ENCODE data around the gene AADACL4. TPM values are rescaled to one million over a fixed set of nuclear protein-coding genes. Genes with fewer than 3 reads are reported as not detected.

AADACL4 gene
- total and polyA plus RNA-seq, 10 of the 15 experiments (the other 5 are each of a cell fraction or from before 2014, with no cell fraction given) = not detected

DNA sequence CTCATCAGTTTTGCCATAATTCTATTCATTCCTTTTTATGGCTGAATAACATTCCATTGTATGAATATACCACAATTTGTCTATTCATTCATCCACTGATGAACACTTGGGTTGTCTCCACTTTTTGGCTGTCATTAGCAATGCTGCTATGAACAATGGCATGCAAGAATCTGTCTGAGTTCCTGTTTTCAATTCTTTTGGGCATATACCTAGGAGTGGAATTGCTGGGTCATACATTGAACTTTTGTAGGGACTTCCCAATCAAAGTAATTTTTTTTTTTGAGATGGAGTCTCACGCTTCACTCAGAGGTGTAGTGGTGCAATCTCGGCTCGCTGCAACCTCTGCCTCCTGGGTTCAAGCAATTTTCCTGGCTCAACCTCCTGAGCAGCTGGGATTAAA, 34.9 kb downstream of the AADACL4 start:
- no peak overlapping the region for H3K4me3 ChIP-seq
- BruUV-seq (replicated peaks) = no TSS peak
- CTCF ChIA-PET = no interaction called here
- no peak overlapping the region for H3K9ac ChIP-seq (ENCODE audit: control insufficient read depth, insufficient read depth, low read length)
- no peaks in the 10 kb centered on the region for H3K4me1 ChIP-seq (ENCODE audit: control insufficient read depth, insufficient read depth, low read length)
- H3K79me2 ChIP-seq (ENCODE audit: control insufficient read depth, insufficient read depth, low read length) = no peaks in the 10 kb centered on the region
- FAIRE-seq (no peak), ATAC-seq (no peak), DNase-seq (ENCODE audit: low read depth, low spot score) (no peak)
- H4K20me1 ChIP-seq (ENCODE audit: control insufficient read depth, insufficient read depth) = no peaks in the 10 kb centered on the region
- WGBS (ENCODE audit: insufficient coverage, insufficient replicate concordance, low lambda C conversion rate, missing lambda C conversion rate) = 30% methylated on average over 3 of the region's 3 CpGs
- H2AFZ ChIP-seq (ENCODE audit: control insufficient read depth, low read depth, low read length) = no peak overlapping the region
- SMC1A ChIA-PET (ENCODE audit: uncharacterized antibody, unreplicated experiment) = no interaction called here
- no peaks in the 10 kb centered on the region for H3K36me3 ChIP-seq (ENCODE audit: control insufficient read depth in 2 of 2, insufficient read depth in 2 of 2, low read length in 1 of 2)
- no peak overlapping the region for H3K4me2 ChIP-seq (ENCODE audit: control insufficient read depth, insufficient read depth)
- no peaks in the 10 kb centered on the region; the same call in 2 of the 3 replicates for H3K9me3 ChIP-seq (replicated peaks; ENCODE audit: control insufficient read depth, insufficient read depth, low read length)
- H3K27me3 ChIP-seq (replicated peaks in 1 of 2; ENCODE audit: control insufficient read depth in 2 of 2, insufficient read depth in 2 of 2, low read length in 1 of 2) = no peaks in the 10 kb centered on the region
- intact Hi-C loops (cut with micrococcal nuclease; ENCODE audit: unreplicated experiment) = no loop called here
- H3K27ac ChIP-seq (ENCODE audit: control insufficient read depth, insufficient read depth) = no peak overlapping the region
- RAD21 ChIA-PET (ENCODE audit: unreplicated experiment) = no interaction called here
- in situ Hi-C loops (cut with MboI) = no loop called here
- POLR2A ChIA-PET = no interaction called here
- TF ChIP-seq, protein P1, sequence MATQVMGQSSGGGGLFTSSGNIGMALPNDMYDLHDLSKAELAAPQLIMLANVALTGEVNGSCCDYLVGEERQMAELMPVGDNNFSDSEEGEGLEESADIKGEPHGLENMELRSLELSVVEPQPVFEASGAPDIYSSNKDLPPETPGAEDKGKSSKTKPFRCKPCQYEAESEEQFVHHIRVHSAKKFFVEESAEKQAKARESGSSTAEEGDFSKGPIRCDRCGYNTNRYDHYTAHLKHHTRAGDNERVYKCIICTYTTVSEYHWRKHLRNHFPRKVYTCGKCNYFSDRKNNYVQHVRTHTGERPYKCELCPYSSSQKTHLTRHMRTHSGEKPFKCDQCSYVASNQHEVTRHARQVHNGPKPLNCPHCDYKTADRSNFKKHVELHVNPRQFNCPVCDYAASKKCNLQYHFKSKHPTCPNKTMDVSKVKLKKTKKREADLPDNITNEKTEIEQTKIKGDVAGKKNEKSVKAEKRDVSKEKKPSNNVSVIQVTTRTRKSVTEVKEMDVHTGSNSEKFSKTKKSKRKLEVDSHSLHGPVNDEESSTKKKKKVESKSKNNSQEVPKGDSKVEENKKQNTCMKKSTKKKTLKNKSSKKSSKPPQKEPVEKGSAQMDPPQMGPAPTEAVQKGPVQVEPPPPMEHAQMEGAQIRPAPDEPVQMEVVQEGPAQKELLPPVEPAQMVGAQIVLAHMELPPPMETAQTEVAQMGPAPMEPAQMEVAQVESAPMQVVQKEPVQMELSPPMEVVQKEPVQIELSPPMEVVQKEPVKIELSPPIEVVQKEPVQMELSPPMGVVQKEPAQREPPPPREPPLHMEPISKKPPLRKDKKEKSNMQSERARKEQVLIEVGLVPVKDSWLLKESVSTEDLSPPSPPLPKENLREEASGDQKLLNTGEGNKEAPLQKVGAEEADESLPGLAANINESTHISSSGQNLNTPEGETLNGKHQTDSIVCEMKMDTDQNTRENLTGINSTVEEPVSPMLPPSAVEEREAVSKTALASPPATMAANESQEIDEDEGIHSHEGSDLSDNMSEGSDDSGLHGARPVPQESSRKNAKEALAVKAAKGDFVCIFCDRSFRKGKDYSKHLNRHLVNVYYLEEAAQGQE (IDR thresholded peaks at IDR 0.05; ENCODE audit: low read depth, low read length) = no peak
- TF ChIP-seq MYC (IDR thresholded peaks at IDR 0.05; ENCODE audit: insufficient read depth, insufficient read length, insufficient replicate concordance, low read length, severe bottlenecking) (no peak), ZNF217 (IDR thresholded peaks at IDR 0.05) (no peak), ZNF274 (IDR thresholded peaks at IDR 0.05; ENCODE audit: insufficient read depth, insufficient read length) (no peak), BMI1 (IDR thresholded peaks at IDR 0.05; ENCODE audit: borderline replicate concordance) (no peak), SMAD1 (IDR thresholded peaks at IDR 0.05; ENCODE audit: low read depth, partially characterized antibody) (no peak), CUX1 (IDR thresholded peaks at IDR 0.05; ENCODE audit: insufficient replicate concordance, low read depth, low read length) (no peak)
- TF ChIP-seq, protein P2, sequence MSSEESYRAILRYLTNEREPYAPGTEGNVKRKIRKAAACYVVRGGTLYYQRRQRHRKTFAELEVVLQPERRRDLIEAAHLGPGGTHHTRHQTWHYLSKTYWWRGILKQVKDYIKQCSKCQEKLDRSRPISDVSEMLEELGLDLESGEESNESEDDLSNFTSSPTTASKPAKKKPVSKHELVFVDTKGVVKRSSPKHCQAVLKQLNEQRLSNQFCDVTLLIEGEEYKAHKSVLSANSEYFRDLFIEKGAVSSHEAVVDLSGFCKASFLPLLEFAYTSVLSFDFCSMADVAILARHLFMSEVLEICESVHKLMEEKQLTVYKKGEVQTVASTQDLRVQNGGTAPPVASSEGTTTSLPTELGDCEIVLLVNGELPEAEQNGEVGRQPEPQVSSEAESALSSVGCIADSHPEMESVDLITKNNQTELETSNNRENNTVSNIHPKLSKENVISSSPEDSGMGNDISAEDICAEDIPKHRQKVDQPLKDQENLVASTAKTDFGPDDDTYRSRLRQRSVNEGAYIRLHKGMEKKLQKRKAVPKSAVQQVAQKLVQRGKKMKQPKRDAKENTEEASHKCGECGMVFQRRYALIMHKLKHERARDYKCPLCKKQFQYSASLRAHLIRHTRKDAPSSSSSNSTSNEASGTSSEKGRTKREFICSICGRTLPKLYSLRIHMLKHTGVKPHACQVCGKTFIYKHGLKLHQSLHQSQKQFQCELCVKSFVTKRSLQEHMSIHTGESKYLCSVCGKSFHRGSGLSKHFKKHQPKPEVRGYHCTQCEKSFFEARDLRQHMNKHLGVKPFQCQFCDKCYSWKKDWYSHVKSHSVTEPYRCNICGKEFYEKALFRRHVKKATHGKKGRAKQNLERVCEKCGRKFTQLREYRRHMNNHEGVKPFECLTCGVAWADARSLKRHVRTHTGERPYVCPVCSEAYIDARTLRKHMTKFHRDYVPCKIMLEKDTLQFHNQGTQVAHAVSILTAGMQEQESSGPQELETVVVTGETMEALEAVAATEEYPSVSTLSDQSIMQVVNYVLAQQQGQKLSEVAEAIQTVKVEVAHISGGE (CRISPR knock-in tag; IDR thresholded peaks at IDR 0.05) = no peak
- TF ChIP-seq, protein P3, sequence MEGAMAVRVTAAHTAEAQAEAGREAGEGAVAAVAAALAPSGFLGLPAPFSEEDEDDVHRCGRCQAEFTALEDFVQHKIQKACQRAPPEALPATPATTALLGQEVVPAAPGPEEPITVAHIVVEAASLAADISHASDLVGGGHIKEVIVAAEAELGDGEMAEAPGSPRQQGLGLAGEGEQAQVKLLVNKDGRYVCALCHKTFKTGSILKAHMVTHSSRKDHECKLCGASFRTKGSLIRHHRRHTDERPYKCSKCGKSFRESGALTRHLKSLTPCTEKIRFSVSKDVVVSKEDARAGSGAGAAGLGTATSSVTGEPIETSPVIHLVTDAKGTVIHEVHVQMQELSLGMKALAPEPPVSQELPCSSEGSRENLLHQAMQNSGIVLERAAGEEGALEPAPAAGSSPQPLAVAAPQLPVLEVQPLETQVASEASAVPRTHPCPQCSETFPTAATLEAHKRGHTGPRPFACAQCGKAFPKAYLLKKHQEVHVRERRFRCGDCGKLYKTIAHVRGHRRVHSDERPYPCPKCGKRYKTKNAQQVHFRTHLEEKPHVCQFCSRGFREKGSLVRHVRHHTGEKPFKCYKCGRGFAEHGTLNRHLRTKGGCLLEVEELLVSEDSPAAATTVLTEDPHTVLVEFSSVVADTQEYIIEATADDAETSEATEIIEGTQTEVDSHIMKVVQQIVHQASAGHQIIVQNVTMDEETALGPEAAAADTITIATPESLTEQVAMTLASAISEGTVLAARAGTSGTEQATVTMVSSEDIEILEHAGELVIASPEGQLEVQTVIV (IDR thresholded peaks at IDR 0.05; ENCODE audit: borderline replicate concordance, partially characterized antibody) = no peak

Measured in GM12878 (cell line).